ENCODE measurements around the gene ZNF569.
"Not testable (repeated sequence)": the region's sequence is repeated elsewhere in the genome, so short reads cannot be mapped to it uniquely, and the experiment has no call there.

The ZNF569 gene

GRCh38 chr19:37466798-37467607 is at the start of gene ZNF569:
TSS of gene ZNF569 (minus strand) at chr19:37467444. CDS start at chr19:37444921, 22,523 bp downstream.
- DNase-seq (ENCODE audit: low read depth in 2 of 2) = peak; percentile 79

- DNase-seq (ENCODE audit: low read depth in 2 of 2) = no peak
Measured at GRCh38 chr19:37513397-37513796, 46.2 kb upstream of the ZNF569 start.

GRCh38 chr19:37511821-37512220 is 44.6 kb upstream of the ZNF569 start:
- no peak for DNase-seq (ENCODE audit: low read depth in 2 of 2)

GRCh38 chr19:37511186-37511585 is 43.9 kb upstream of the ZNF569 start:
- no peak for DNase-seq (ENCODE audit: low read depth in 2 of 2)

- DNase-seq (ENCODE audit: low read depth in 2 of 2) = no peak
Measured at GRCh38 chr19:37507167-37507464, 39.9 kb upstream of the ZNF569 start.

GRCh38 chr19:37506387-37507166 is 39.3 kb upstream of the ZNF569 start, which contains the start of gene ZNF793:
TSS of gene ZNF793 (plus strand) at chr19:37506939. CDS start at chr19:37523440, 16,501 bp downstream.
- DNase-seq (ENCODE audit: low read depth in 2 of 2) = peak; percentile 59 to 70

- no peak for DNase-seq (ENCODE audit: low read depth in 2 of 2)
Measured at GRCh38 chr19:37505958-37506386, 38.7 kb upstream of the ZNF569 start.

GRCh38 chr19:37492213-37492612 is 25.0 kb upstream of the ZNF569 start:
- DNase-seq (ENCODE audit: low read depth in 2 of 2) = no peak

GRCh38 chr19:37484406-37485168 is 17.3 kb upstream of the ZNF569 start:
- no peak for DNase-seq (ENCODE audit: low read depth in 2 of 2)

GRCh38 chr19:37472165-37472564 is 4.9 kb upstream of the ZNF569 start:
- DNase-seq (ENCODE audit: low read depth in 2 of 2) = no peak

GRCh38 chr19:37470216-37470615 is 3.0 kb upstream of the ZNF569 start:
- no peak for DNase-seq (ENCODE audit: low read depth in 2 of 2)

GRCh38 chr19:37468961-37469777 is 1.9 kb upstream of the ZNF569 start, which contains the start of gene ZNF570:
TSS of gene ZNF570 (plus strand) at chr19:37469356. CDS start at chr19:37470355, 999 bp downstream.
- peak; percentile 76 for DNase-seq (ENCODE audit: low read depth in 2 of 2)

- no peak for DNase-seq (ENCODE audit: low read depth in 2 of 2)
Measured at GRCh38 chr19:37467608-37468090, 405 bp upstream of the ZNF569 start.

- no peak for DNase-seq (ENCODE audit: low read depth in 2 of 2)
Measured at GRCh38 chr19:37466277-37466797, 907 bp downstream of the ZNF569 start.

- no peak for DNase-seq (ENCODE audit: low read depth in 2 of 2)
Measured at GRCh38 chr19:37452500-37453245, 14.6 kb downstream of the ZNF569 start.

GRCh38 chr19:37413313-37414084 is 53.7 kb downstream of the ZNF569 start:
- no peak for DNase-seq (ENCODE audit: low read depth in 2 of 2)

- no peak for DNase-seq (ENCODE audit: low read depth in 2 of 2)
Measured at GRCh38 chr19:37412700-37413099, 54.5 kb downstream of the ZNF569 start.

GRCh38 chr19:37406140-37406846 is 61.0 kb downstream of the ZNF569 start:
- DNase-seq (ENCODE audit: low read depth in 2 of 2) = not testable (repeated sequence)

GRCh38 chr19:37403403-37403802 is 63.8 kb downstream of the ZNF569 start:
- no peak for DNase-seq (ENCODE audit: low read depth in 2 of 2)
